ENCODE results near the gene SLC4A9. TPM values are rescaled to one million over a fixed set of nuclear protein-coding genes. Genes with fewer than 3 reads are reported as not detected.

SLC4A9 gene
- total RNA-seq, 1 donor from 2014 or later = 1.8 TPM

DNA sequence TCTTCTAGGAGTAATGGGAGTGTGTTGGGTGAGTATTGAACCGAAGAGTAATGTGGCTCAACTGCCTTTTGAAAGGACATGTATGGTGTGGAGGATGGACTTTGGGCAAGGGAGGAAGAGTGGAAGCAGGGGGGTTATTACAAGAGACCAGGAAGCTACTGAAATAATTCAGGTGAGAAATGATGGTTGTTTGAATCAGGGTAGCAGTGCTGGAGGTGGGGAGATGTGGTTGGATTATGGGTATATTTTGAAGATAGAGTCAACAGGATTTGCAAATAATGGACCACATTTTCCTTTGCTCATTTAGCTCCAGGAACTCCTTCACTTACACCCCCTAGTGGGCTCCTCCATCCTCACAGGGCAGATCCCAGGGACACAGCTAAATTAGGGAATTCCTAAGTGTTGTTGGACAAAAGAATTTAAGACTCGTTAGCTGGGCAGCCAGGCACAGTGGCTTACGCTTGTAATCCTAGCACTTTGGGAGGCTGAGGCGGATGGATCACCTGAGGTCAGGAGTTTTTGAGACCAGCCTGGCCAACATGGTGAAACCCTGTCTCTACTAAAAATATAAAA, 1.2 kb upstream of the SLC4A9 start:
- Mint-ChIP-seq H3K4me3 (no peak overlapping the region), H3K36me3 (no peaks in the 10 kb centered on the region), H3K27ac (peak overlapping the region; percentile 89), H3K9me3 (no peaks in the 10 kb centered on the region), H3K27me3 (ENCODE audit: low read depth) (no peaks in the 10 kb centered on the region), H3K4me1 (peaks cover 16% of the 10 kb centered on the region)
- no peak for DNase-seq (ENCODE audit: low spot score in 2 of 2, unreplicated experiment in 2 of 2)
- TF ChIP-seq, protein P1, sequence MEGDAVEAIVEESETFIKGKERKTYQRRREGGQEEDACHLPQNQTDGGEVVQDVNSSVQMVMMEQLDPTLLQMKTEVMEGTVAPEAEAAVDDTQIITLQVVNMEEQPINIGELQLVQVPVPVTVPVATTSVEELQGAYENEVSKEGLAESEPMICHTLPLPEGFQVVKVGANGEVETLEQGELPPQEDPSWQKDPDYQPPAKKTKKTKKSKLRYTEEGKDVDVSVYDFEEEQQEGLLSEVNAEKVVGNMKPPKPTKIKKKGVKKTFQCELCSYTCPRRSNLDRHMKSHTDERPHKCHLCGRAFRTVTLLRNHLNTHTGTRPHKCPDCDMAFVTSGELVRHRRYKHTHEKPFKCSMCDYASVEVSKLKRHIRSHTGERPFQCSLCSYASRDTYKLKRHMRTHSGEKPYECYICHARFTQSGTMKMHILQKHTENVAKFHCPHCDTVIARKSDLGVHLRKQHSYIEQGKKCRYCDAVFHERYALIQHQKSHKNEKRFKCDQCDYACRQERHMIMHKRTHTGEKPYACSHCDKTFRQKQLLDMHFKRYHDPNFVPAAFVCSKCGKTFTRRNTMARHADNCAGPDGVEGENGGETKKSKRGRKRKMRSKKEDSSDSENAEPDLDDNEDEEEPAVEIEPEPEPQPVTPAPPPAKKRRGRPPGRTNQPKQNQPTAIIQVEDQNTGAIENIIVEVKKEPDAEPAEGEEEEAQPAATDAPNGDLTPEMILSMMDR (IDR thresholded peaks at IDR 0.05; ENCODE audit: unreplicated experiment) = no peak

DNA sequence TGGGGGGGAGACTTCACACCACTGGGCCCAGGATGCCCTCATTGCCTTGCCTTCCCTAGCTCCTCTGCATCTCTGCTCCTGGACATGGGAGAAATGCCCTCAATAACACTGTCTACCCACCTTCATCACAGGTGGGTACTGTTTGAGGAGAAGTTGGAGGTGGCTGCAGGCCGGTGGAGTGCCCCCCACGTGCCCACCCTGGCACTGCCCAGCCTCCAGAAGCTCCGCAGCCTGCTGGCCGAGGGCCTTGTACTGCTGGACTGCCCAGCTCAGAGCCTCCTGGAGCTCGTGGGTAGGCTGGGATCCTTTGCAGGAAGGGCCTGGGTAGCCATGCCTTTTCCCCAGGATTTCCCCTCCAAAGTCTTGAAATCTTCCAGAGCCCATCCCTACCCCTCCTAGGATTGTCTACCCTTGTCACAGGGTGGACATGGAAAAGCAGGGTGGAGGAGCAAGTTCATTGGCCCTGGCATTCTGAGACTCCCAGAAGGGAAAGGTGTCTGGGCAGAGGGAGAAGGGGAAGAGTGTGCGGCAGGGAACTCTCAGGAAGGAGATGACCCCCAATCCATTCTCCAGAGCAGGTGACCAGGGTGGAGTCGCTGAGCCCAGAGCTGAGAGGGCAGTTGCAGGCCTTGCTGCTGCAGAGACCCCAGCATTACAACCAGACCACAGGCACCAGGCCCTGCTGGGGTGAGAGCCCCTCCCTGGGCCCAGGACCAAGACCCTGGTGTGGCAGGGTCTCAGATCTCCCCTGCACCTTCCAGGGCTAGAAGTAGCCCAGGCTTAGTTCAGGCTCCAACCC, 886 bp downstream of the SLC4A9 start:
- TF ChIP-seq, protein P1 (IDR thresholded peaks at IDR 0.05; ENCODE audit: unreplicated experiment) = no peak
- no peaks in the 10 kb centered on the region for H3K27me3 Mint-ChIP-seq (ENCODE audit: low read depth)
- DNase-seq (ENCODE audit: low spot score in 2 of 2, unreplicated experiment in 2 of 2) = no peak
- H3K4me3 Mint-ChIP-seq = no peak overlapping the region
- no peaks in the 10 kb centered on the region for H3K36me3 Mint-ChIP-seq
- no peaks in the 10 kb centered on the region for H3K9me3 Mint-ChIP-seq
- no peak overlapping the region for H3K27ac Mint-ChIP-seq
- H3K4me1 Mint-ChIP-seq = peaks cover 16% of the 10 kb centered on the region

DNA sequence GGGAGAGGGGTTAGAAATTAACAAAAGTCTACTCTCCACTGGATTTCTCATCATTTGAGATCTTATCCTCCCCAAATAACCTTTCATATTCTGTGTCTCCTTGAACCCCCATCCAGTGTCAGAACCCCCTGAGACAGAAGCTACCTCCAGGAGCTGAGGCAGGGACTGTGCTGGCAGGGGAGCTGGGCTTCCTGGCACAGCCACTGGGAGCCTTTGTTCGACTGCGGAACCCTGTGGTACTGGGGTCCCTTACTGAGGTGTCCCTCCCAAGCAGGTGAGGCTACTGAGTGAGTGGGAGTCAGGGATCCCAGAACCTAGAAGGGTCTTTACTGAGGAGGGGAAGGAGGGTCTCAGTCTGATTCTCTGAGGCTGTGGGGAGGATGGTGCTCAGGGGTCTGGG, 1.9 kb downstream of the SLC4A9 start:
- DNase-seq (ENCODE audit: low spot score in 2 of 2, unreplicated experiment in 2 of 2) = no peak
- H3K4me3 Mint-ChIP-seq = no peak overlapping the region
- H3K27me3 Mint-ChIP-seq (ENCODE audit: low read depth) = no peaks in the 10 kb centered on the region
- no peaks in the 10 kb centered on the region for H3K36me3 Mint-ChIP-seq
- TF ChIP-seq, protein P1 (IDR thresholded peaks at IDR 0.05; ENCODE audit: unreplicated experiment) = no peak
- no peaks in the 10 kb centered on the region for H3K9me3 Mint-ChIP-seq
- peaks cover 16% of the 10 kb centered on the region for H3K4me1 Mint-ChIP-seq
- no peak overlapping the region for H3K27ac Mint-ChIP-seq

DNA sequence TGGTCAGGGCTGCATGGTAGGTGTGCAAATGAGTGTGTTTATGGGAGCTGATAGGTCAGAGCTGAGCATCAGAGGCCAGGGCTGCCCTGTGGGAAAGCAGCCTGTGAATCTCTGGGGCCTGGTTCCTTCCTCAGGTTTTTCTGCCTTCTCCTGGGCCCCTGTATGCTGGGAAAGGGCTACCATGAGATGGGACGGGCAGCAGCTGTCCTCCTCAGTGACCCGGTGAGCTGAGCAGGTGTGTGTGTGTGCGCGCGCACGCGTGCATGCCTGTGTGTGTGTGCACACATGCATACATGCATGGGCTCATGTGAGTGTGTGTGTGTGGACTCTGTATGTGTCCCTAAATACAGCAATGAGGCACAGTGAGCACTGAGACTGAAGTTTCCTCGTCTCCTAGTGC, 2.3 kb downstream of the SLC4A9 start:
- Mint-ChIP-seq H3K27ac (no peak overlapping the region), H3K4me1 (peaks cover 16% of the 10 kb centered on the region), H3K27me3 (ENCODE audit: low read depth) (no peaks in the 10 kb centered on the region), H3K36me3 (no peaks in the 10 kb centered on the region), H3K4me3 (no peak overlapping the region), H3K9me3 (no peaks in the 10 kb centered on the region)
- no peak for DNase-seq (ENCODE audit: low spot score in 2 of 2, unreplicated experiment in 2 of 2)
- TF ChIP-seq, protein P1 (IDR thresholded peaks at IDR 0.05; ENCODE audit: unreplicated experiment) = no peak

DNA sequence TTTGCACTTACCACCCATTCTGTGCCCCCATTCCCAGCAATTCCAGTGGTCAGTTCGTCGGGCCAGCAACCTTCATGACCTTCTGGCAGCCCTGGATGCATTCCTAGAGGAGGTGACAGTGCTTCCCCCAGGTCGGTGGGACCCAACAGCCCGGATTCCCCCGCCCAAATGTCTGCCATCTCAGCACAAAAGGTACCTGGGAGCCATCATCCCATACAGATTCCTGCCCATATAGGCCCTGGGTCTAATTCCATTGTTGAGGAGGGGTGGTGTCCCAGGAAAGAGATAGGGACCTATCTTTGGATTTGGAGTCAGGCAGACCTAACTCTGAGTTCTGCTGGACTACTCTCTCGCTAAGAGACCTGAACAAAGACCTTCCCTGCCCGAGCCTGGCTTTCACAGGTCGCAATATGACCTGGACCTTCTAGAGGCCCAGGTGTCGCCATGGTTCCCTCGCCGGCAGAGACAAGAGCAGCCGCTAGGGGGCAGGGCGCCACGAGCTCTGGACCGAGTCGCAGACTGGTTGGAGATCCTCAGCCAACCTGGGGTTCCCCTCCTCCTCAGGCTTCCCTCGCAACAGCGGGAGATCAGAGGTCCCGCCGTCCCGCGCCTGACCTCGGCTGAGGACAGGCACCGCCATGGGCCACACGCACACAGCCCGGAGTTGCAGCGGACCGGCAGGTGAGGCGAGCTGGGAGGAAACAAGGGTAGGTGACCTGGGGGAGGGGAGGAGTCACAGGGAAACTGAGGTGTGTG, 3.1 kb downstream of the SLC4A9 start:
- no peak overlapping the region for H3K27ac Mint-ChIP-seq
- peaks cover 10% of the 10 kb centered on the region for H3K4me1 Mint-ChIP-seq
- TF ChIP-seq, protein P1 (IDR thresholded peaks at IDR 0.05; ENCODE audit: unreplicated experiment) = peak; percentile 95
- no peaks in the 10 kb centered on the region for H3K27me3 Mint-ChIP-seq (ENCODE audit: low read depth)
- H3K36me3 Mint-ChIP-seq = no peaks in the 10 kb centered on the region
- H3K4me3 Mint-ChIP-seq = peak overlapping the region; percentile 71
- peak; percentile 60 to 89 for DNase-seq (ENCODE audit: low spot score in 2 of 2, unreplicated experiment in 2 of 2)
- no peaks in the 10 kb centered on the region for H3K9me3 Mint-ChIP-seq

Measured in mesothelial cell of epicardium (in vitro differentiated cells).